GM18858 (cell line): ENCODE results near the gene SGK1.
"Not testable (repeated sequence)": the region's sequence is repeated elsewhere in the genome, so short reads cannot be mapped to it uniquely, and the experiment has no call there.

Experiments
- ATAC-seq: cut with Tn5 transposase; IDR thresholded peaks from one replicate; pipeline ENCODE4 v1.9.1; 2021; ENCODE audit not compliant: unreplicated experiment

The SGK1 gene

GRCh38 chr6:134255280-134255679 lies 62.6 kb downstream of the SGK1 start:
- not testable (repeated sequence) for ATAC-seq

- ATAC-seq: no peak
These were observed 63.8 kb downstream of the SGK1 start for GRCh38 chr6:134254118-134254517.

GRCh38 chr6:134253681-134254080 lies 64.2 kb downstream of the SGK1 start:
- ATAC-seq: no peak

- no peak for ATAC-seq
These were observed 66.6 kb downstream of the SGK1 start for GRCh38 chr6:134251320-134251719.

GRCh38 chr6:134250776-134251175 lies 67.1 kb downstream of the SGK1 start:
- no peak for ATAC-seq

- ATAC-seq: no peak
These were observed 67.9 kb downstream of the SGK1 start for GRCh38 chr6:134249759-134250602.

- ATAC-seq: no peak
These were observed 68.6 kb downstream of the SGK1 start for GRCh38 chr6:134249239-134249758.

- ATAC-seq: no peak
These were observed 69.9 kb downstream of the SGK1 start for GRCh38 chr6:134247844-134248580.

GRCh38 chr6:134247231-134247833 lies 70.6 kb downstream of the SGK1 start:
- peak; percentile 94 for ATAC-seq

GRCh38 chr6:134245706-134246105 lies 72.2 kb downstream of the SGK1 start:
- no peak for ATAC-seq

GRCh38 chr6:134245041-134245440 lies 72.9 kb downstream of the SGK1 start:
- no peak for ATAC-seq

GRCh38 chr6:134240665-134241431 lies 77.1 kb downstream of the SGK1 start:
- ATAC-seq: no peak

GRCh38 chr6:134238960-134239795 lies 78.7 kb downstream of the SGK1 start:
- ATAC-seq: no peak

- ATAC-seq: no peak
These were observed 79.9 kb downstream of the SGK1 start for GRCh38 chr6:134238006-134238405.

- ATAC-seq: peak; percentile 98
These were observed 81.8 kb downstream of the SGK1 start for GRCh38 chr6:134235937-134236751.

- not testable (repeated sequence) for ATAC-seq
These were observed 82.6 kb downstream of the SGK1 start for GRCh38 chr6:134235334-134235733.

- ATAC-seq: no peak
These were observed 84.5 kb downstream of the SGK1 start for GRCh38 chr6:134233180-134233955.

- ATAC-seq: no peak
These were observed 87.0 kb downstream of the SGK1 start for GRCh38 chr6:134230940-134231339.
